ENCODE results near the gene CD82.

GRCh38 chr11:44637487-44637886 lies 72.0 kb downstream of the CD82 start:
- TF ChIP-seq CTCF (conservative IDR thresholded peaks at IDR 0.05; ENCODE audit: low read length) (no peak), EZH2phosphoT487 (IDR thresholded peaks at IDR 0.05; ENCODE audit: borderline replicate concordance, low read depth, low read length) (no peak)
